SK-N-SH (cell line): ENCODE results near the gene SP6. TPM values are rescaled to one million over a fixed set of nuclear protein-coding genes. Genes with fewer than 3 reads are reported as not detected.

Experiments
- CTCF ChIA-PET: fragments of 300-600, 350-600 bp; formaldehyde crosslinking; extraction: SDS; loops from one replicate; lab custom pipeline; 2021; lab: Yijun Ruan, JAX
- POLR2A ChIA-PET: fragments of 350-600 bp; sonication (Branson Sonifier 250); formaldehyde crosslinking; extraction: SDS; loops from one replicate; lab custom pipeline; 2020; ENCODE audit warnings: antibody characterized with exemption, inconsistent platforms; lab: Yijun Ruan, JAX
- DNase-seq: peaks from one replicate; pipeline ENCODE4 v3.0.0; 2012
- H2AFZ ChIP-seq: fragments of 200-600 bp; sonication (generic); 2 replicates; pipeline ENCODE4 v1.8.1; 2016; ENCODE audit warnings: antibody characterized with exemption, mild to moderate bottlenecking, low read depth
- H3F3A ChIP-seq: fragments of 200-600 bp; sonication (generic); replicated peaks from 2 replicates; pipeline ENCODE3; 2016; ENCODE audit warnings: antibody characterized with exemption, mild to moderate bottlenecking; ENCODE audit not compliant: insufficient read depth
- H3K27ac ChIP-seq, 2 experiments: fragments of 200-500 bp in 1 of 2; fragments of 200-600 bp in 1 of 2; sonication (Bioruptor generic) in 1 of 2; sonication (generic), shearing (Covaris generic) in 1 of 2; 2 replicates each; pipeline versions ENCODE4 v1.5.1 to v1.6.1; 2014 to 2016; ENCODE audit warnings: low read depth in 2 of 2, inconsistent platforms in 1 of 2, low read length in 1 of 2, mild to moderate bottlenecking in 1 of 2, mixed read lengths in 1 of 2
- H3K27me3 ChIP-seq: fragments of 200-600 bp; sonication (generic), shearing (Covaris generic); 2 replicates; pipeline ENCODE4 v1.6.1; 2016; ENCODE audit warnings: mixed run types; ENCODE audit not compliant: insufficient read depth
- H3K36me3 ChIP-seq, 2 experiments: fragments of 200-500 bp in 1 of 2; fragments of 200-600 bp in 1 of 2; sonication (Bioruptor generic) in 1 of 2; sonication (generic) in 1 of 2; replicated peaks in 1 of 2; 2 replicates each; pipeline versions ENCODE3 to v1.5.1; 2014 to 2016; ENCODE audit warnings: low read length in 1 of 2, mild to moderate bottlenecking in 1 of 2; ENCODE audit not compliant: insufficient read depth in 2 of 2, control insufficient read depth in 1 of 2
- H3K4me1 ChIP-seq, 2 experiments: fragments of 200-500 bp in 1 of 2; fragments of 200-600 bp in 1 of 2; sonication (Bioruptor generic) in 1 of 2; sonication (generic), shearing (Covaris generic) in 1 of 2; 2 replicates each; pipeline versions ENCODE4 v1.5.1 to v1.6.1; 2014 to 2016; ENCODE audit warnings: low read depth in 1 of 2, low read length in 1 of 2, mixed run types in 1 of 2; ENCODE audit not compliant: insufficient read depth in 2 of 2, control insufficient read depth in 1 of 2
- H3K4me2 ChIP-seq: fragments of 200-600 bp; sonication (generic), shearing (Covaris generic); 2 replicates; pipeline ENCODE4 v1.6.1; 2017; ENCODE audit warnings: mixed run types
- H3K4me3 ChIP-seq, 2 experiments: fragments of 200-500 bp in 1 of 2; fragments of 200-600 bp in 1 of 2; sonication (Bioruptor generic) in 1 of 2; sonication (generic), shearing (Covaris generic) in 1 of 2; 2 replicates each; pipeline versions ENCODE4 v1.5.1 to v1.8.1; 2014 to 2016; ENCODE audit warnings: low read depth in 2 of 2, inconsistent platforms in 1 of 2, low read length in 1 of 2, mild to moderate bottlenecking in 1 of 2, mixed read lengths in 1 of 2, moderate library complexity in 1 of 2
- H3K79me2 ChIP-seq: fragments of 200-600 bp; sonication (generic); 2 replicates; pipeline ENCODE4 v1.8.1; 2017; ENCODE audit warnings: mild to moderate bottlenecking; ENCODE audit not compliant: insufficient read depth
- H3K9ac ChIP-seq: fragments of 200-600 bp; sonication (generic); 2 replicates; pipeline ENCODE4 v1.6.1; 2017; ENCODE audit warnings: mixed run types
- H3K9me2 ChIP-seq: fragments of 200-600 bp; sonication (generic); 2 replicates; pipeline ENCODE4 v1.6.1; 2017; ENCODE audit warnings: mixed run types
- H3K9me3 ChIP-seq: fragments of 200-600 bp; sonication (generic); 2 replicates; pipeline ENCODE4 v1.6.1; 2017; ENCODE audit warnings: mixed run types, mild to moderate bottlenecking, moderate library complexity
- H4K20me1 ChIP-seq: fragments of 200-600 bp; sonication (generic); 2 replicates; pipeline ENCODE4 v1.6.1; 2017; ENCODE audit warnings: mild to moderate bottlenecking, mixed run types; ENCODE audit not compliant: insufficient read depth
- ELF1 ChIP-seq: IDR thresholded peaks from 2 replicates; pipeline ENCODE4 v1.4.0; 2012
- EP300 ChIP-seq, 2 experiments: IDR thresholded peaks; 2 replicates each; pipeline versions ENCODE4 v1.4.0 to v1.6.1; 2012; ENCODE audit warnings: borderline replicate concordance in 1 of 2, low read depth in 1 of 2, low read length in 1 of 2
- GABPA ChIP-seq: IDR thresholded peaks from 2 replicates; pipeline ENCODE4 v1.4.0; 2012; ENCODE audit warnings: low read depth, mild to moderate bottlenecking
- GATA2 ChIP-seq: sonication (generic); formaldehyde crosslinking; IDR thresholded peaks from 2 replicates; pipeline ENCODE4 v1.5.0; 2020; ENCODE audit warnings: mild to moderate bottlenecking, missing genetic modification reagents
- POLR2AphosphoS5 ChIP-seq: IDR thresholded peaks from 2 replicates; pipeline ENCODE4 v1.6.1; 2012; ENCODE audit warnings: low read depth, low read length
- RXRA ChIP-seq: IDR thresholded peaks from 2 replicates; pipeline ENCODE4 v1.4.0; 2012; ENCODE audit warnings: low read depth, mild to moderate bottlenecking, borderline replicate concordance
- SIN3A ChIP-seq: IDR thresholded peaks from 2 replicates; pipeline ENCODE4 v1.6.1; 2012; ENCODE audit warnings: low read depth, mild to moderate bottlenecking, low read length, moderate library complexity, borderline replicate concordance
- SMC3 ChIP-seq: IDR thresholded peaks from 2 replicates; pipeline ENCODE4 v1.6.1; 2012; ENCODE audit warnings: low read depth, low read length, improper control_type of control experiment
- TCF12 ChIP-seq: IDR thresholded peaks from 2 replicates; pipeline ENCODE4 v1.4.0; 2012
- TEAD4 ChIP-seq: IDR thresholded peaks from 2 replicates; pipeline ENCODE4 v1.4.0; 2012; ENCODE audit warnings: mild to moderate bottlenecking, borderline replicate concordance; ENCODE audit not compliant: insufficient read depth
- YY1 ChIP-seq: IDR thresholded peaks from 2 replicates; pipeline ENCODE4 v1.4.0; 2012; ENCODE audit warnings: low read depth, mild to moderate bottlenecking
- WGBS: methylation state at CpG from one replicate; pipeline ENCODE4 v1.1.6; 2017; ENCODE audit warnings: low lambda C conversion rate; 5-methylcytosine and 5-hydroxymethylcytosine counted together
- polyA plus RNA-seq, 3 experiments: library from polyadenylated mRNA; depleted of rRNA; stranded (reverse); fragments of >200 nt; gene quantifications; 2 replicates each; pipeline ENCODE4 v1.2.3, GENCODE V29; 2012
- TF ChIP-seq, protein P1 (sequence below): fragments of 150-350 bp; IDR thresholded peaks from 2 replicates; pipeline ENCODE4 v1.6.1; 2016; ENCODE audit warnings: mild to moderate bottlenecking, low read depth, low read length
- TF ChIP-seq, protein P2 (sequence below): IDR thresholded peaks from 2 replicates; pipeline ENCODE4 v1.4.0; 2012; ENCODE audit warnings: low read depth

SP6 gene
- polyA plus RNA-seq, 1 of the 3 experiments (the other 2 are of a cell fraction), result 0.03 TPM

DNA sequence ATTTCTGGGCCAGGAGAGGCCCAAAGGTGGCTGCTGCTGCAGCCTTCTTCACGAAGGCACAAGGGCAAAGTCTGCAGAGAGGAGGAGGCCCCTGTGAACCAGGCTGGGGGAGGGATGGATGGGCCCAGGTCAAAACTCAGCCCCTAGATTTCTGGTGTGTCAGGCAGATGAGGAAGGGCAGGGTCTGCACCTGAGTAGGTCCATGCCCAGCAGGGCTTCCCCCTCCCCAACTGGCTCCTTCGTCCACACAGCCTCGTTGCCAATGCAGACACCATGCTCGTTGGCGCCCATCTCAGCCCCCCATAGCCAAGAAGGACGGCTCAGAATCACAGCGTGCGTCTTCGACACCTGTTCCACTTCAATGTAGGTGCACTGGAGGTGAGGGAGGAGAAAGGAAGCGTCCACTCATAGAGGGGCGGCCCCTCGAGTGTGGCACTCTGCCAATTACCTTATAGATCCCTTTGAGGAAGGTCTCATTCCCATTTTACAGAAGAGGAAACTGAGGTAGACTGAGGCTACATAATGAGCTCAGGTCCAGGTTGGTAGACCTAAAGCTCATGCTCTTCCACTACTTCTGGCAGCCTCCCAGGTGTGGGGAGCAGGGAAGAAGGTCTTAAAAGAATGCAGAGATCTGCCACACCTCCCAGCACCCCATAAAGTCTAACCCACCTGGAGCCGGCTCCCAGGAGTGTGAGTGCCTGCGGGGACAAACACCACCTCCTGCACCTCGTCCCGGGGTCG is 10.8 kb downstream of the SP6 start:
- Histone ChIP-seq H3K9me2 (no peaks in the 10 kb centered on the region), H3K27ac (peak overlapping the region in 1 of 2 experiments; percentile 89; a peak in 3 of 4 replicates)
- TF ChIP-seq POLR2AphosphoS5 (no peak), SMC3 (no peak), ELF1 (no peak), YY1 (no peak), SIN3A (no peak), GATA2 (CRISPR knock-in tag) (no peak), EP300 (IDR thresholded peaks at IDR 0.05; ENCODE audit: borderline replicate concordance in 1 of 2, low read depth in 1 of 2, low read length in 1 of 2) (no peak), RXRA (no peak)
- TF ChIP-seq, protein P1, sequence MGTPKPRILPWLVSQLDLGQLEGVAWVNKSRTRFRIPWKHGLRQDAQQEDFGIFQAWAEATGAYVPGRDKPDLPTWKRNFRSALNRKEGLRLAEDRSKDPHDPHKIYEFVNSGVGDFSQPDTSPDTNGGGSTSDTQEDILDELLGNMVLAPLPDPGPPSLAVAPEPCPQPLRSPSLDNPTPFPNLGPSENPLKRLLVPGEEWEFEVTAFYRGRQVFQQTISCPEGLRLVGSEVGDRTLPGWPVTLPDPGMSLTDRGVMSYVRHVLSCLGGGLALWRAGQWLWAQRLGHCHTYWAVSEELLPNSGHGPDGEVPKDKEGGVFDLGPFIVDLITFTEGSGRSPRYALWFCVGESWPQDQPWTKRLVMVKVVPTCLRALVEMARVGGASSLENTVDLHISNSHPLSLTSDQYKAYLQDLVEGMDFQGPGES, result no peak
- TF ChIP-seq, all 33 proteins: peak for 0
- Histone ChIP-seq H3K9ac (peak overlapping the region; percentile 69), H3K79me2 (peaks cover 15% of the 10 kb centered on the region; the same call in 1 of the 2 replicates), H3K4me1 (peaks cover 8 to 30% of the 10 kb centered on the region in 2 experiments; a peak in 2 of 4 replicates), H3K9me3 (no peaks in the 10 kb centered on the region), H3F3A (no peaks in the 10 kb centered on the region), H3K4me2 (peak overlapping the region; percentile 100), H3K36me3 (peaks cover 0 to 38% of the 10 kb centered on the region in 2 experiments), H3K4me3 (peak overlapping the region; percentile 94 to 96), H2AFZ (peak overlapping the region; percentile 91), H4K20me1 (no peaks in the 10 kb centered on the region), H3K27me3 (peaks cover 2% of the 10 kb centered on the region; the same call in 1 of the 2 replicates)
- DNase-seq, result no peak
- ChIA-PET CTCF (interaction anchor here (0.6 to 33.0 kb wide), 30 partner anchors 2 to 260 kb away, joined by 3 to 1447 read pairs (median 5); partner anchors contain the start of genes LRRC46, MRPL10, OSBPL7 and PNPO), POLR2A (interaction anchor here (0.7 to 3.2 kb wide), 5 partner anchors 9 to 101 kb away, joined by 3 to 26 read pairs (median 4); partner anchors contain the start of genes LRRC46, MRPL10, PNPO and SP2)
- 48% methylated on average over 17 of the region's 17 CpGs for WGBS

DNA sequence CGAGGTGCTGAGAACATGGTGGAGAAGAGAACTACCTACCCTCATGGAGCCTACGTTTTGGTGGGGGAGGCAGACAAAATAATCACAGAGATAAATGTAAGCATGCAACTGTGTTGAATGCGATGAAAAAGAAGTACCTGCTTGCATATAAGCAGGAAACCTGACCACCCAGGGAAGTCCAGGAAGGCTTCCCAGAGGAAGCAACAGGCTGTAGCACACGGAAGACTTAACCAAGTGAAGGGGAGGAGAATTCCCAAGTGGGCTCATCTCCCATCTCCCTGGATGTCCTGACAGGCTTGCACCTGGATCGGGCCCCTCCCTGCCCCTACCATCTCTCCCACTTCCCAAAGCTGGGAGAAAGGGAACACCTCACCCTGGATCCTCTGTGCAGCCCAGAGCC is 11.9 kb downstream of the SP6 start:
- Histone ChIP-seq H4K20me1 (no peaks in the 10 kb centered on the region), H3F3A (peaks cover 3% of the 10 kb centered on the region), H3K4me3 (no peak overlapping the region), H3K27me3 (no peaks in the 10 kb centered on the region), H3K79me2 (peaks cover 15% of the 10 kb centered on the region; the same call in 1 of the 2 replicates), H3K9me3 (no peaks in the 10 kb centered on the region), H3K4me1 (peaks cover 8 to 23% of the 10 kb centered on the region in 2 experiments; a peak in 2 of 4 replicates), H3K9me2 (no peaks in the 10 kb centered on the region), H3K36me3 (peaks cover 0 to 38% of the 10 kb centered on the region in 2 experiments), H3K4me2 (no peak overlapping the region), H3K27ac (no peak overlapping the region), H2AFZ (no peak overlapping the region), H3K9ac (no peak overlapping the region)
- TF ChIP-seq GABPA, result no peak
- no peak for TF ChIP-seq TEAD4
- TF ChIP-seq, protein P2, sequence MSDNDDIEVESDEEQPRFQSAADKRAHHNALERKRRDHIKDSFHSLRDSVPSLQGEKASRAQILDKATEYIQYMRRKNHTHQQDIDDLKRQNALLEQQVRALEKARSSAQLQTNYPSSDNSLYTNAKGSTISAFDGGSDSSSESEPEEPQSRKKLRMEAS, result no peak
- TF ChIP-seq TCF12, result no peak
- TF ChIP-seq RXRA, result no peak
- no peak for DNase-seq
- CTCF ChIA-PET, result interaction anchor here (1.3 to 33.0 kb wide), 5 partner anchors 1 to 179 kb away, joined by 3 to 1447 read pairs (median 573); partner anchors contain the start of genes LRRC46, MRPL10, SCRN2 and SP2
- WGBS, result 88% methylated on average over 5 of the region's 5 CpGs
- POLR2A ChIA-PET, result interaction anchor here (1.3 to 1.4 kb wide), 2 partner anchors 8 to 57 kb away, joined by 3 to 4 read pairs; partner anchors contain the start of genes LRRC46, MRPL10 and SP2
